Gastrocnemius medialis (tissue), 4 donors: ENCODE measurements around the gene ANKRD11.

Experiments used
- CTCF ChIP-seq, 5 experiments: fragments of 450-650 bp in 3 of 5; fragments of 200-600 bp in 2 of 5; sonication (generic) in 2 of 5; IDR thresholded peaks in 4 of 5; conservative IDR thresholded peaks in 1 of 5; 1 replicate in 4 of 5; 2 replicates in 1 of 5; pipeline ENCODE4 v1.5.1; 2016 to 2019; ENCODE audit warnings: antibody characterized with exemption in 5 of 5, mild to moderate bottlenecking in 3 of 5, moderate library complexity in 3 of 5
- POLR2A ChIP-seq, 2 donors: fragments of 450-650 bp; IDR thresholded peaks; one replicate each; pipeline ENCODE4 v1.6.1; 2017; ENCODE audit warnings: antibody characterized with exemption in 2 of 2, mild to moderate bottlenecking in 2 of 2, moderate library complexity in 2 of 2

GRCh38 chr16:89511374-89511773 lies 21.0 kb upstream of the ANKRD11 start:
- TF ChIP-seq CTCF (IDR thresholded peaks at IDR 0.05 in 4 of 5, conservative IDR thresholded peaks at IDR 0.05 in 1 of 5), result no peak
- no peak for TF ChIP-seq POLR2A (IDR thresholded peaks at IDR 0.05)
